CD4-positive, alpha-beta T cell (primary cell): ENCODE results near the gene GPR35. TPM values are rescaled to one million over a fixed set of nuclear protein-coding genes. Genes with fewer than 3 reads are reported as not detected.
A peak's percentile ranks its signal among the peaks of the same experiment; 100 is the strongest.

Experiments used
- ATAC-seq: fragments of 200-7000 bp; cut with Tn5 transposase; one replicate; pipeline ENCODE4 v1.10.0; 2022; ENCODE audit warnings: mild to moderate bottlenecking; ENCODE audit not compliant: poor library complexity
- CTCF ChIA-PET: fragments of 350-600 bp; sonication (Branson Sonifier 250); formaldehyde crosslinking; loops from one replicate; lab custom pipeline; 2021; ENCODE audit warnings: antibody characterized with exemption, inconsistent platforms; lab: Charles Lee
- POLR2A ChIA-PET: fragments of 350-600 bp; sonication (Branson Sonifier 250); formaldehyde crosslinking; loops from one replicate; lab custom pipeline; 2021; ENCODE audit warnings: antibody characterized with exemption, inconsistent platforms; lab: Charles Lee
- DNase-seq, 14 experiments: peaks; one replicate each; pipeline ENCODE4 v3.0.0-alpha.2; 2013 to 2020; ENCODE audit warnings: mixed read lengths in 2 of 14
- H3K27ac ChIP-seq, 2 donors: one replicate each; pipeline versions ENCODE4 v1.5.1 to v1.7.0; 2013; ENCODE audit warnings: low read length in 2 of 2, low read depth in 1 of 2, mild to moderate bottlenecking in 1 of 2
- H3K27me3 ChIP-seq, 2 experiments: 1 replicate in 1 of 2; 2 replicates in 1 of 2; pipeline versions ENCODE4 v1.6.1 to v1.7.0; 2013; ENCODE audit warnings: low read length in 2 of 2, control low read depth in 1 of 2, mild to moderate bottlenecking in 1 of 2, moderate library complexity in 1 of 2; ENCODE audit not compliant: insufficient read depth in 2 of 2, control insufficient read depth in 1 of 2
- H3K36me3 ChIP-seq: one replicate; pipeline ENCODE4 v1.6.1; 2013; ENCODE audit warnings: low read length, control low read depth; ENCODE audit not compliant: insufficient read depth
- H3K4me1 ChIP-seq: one replicate; pipeline ENCODE4 v1.6.1; 2013; ENCODE audit warnings: low read length, control low read depth; ENCODE audit not compliant: insufficient read depth
- H3K4me3 ChIP-seq: one replicate; pipeline ENCODE4 v1.5.1; 2013; ENCODE audit warnings: mild to moderate bottlenecking, low read length, moderate library complexity
- H3K9me3 ChIP-seq, 2 experiments: 1 replicate in 1 of 2; 2 replicates in 1 of 2; pipeline versions ENCODE4 v1.6.1 to v1.7.0; 2013; ENCODE audit warnings: low read length in 2 of 2, mild to moderate bottlenecking in 2 of 2, control low read depth in 1 of 2, moderate library complexity in 1 of 2; ENCODE audit not compliant: control insufficient read depth in 1 of 2, insufficient read depth in 1 of 2
- H3K27ac Mint-ChIP-seq: one replicate; pipeline ENCODE4 v1.8.0; 2020; ENCODE audit warnings: mixed read lengths
- H3K27me3 Mint-ChIP-seq: one replicate; pipeline ENCODE4 v1.8.0; 2021; ENCODE audit warnings: mixed read lengths
- H3K36me3 Mint-ChIP-seq: one replicate; pipeline ENCODE4 v1.8.0; 2021; ENCODE audit warnings: low read depth, mixed read lengths
- H3K4me1 Mint-ChIP-seq: one replicate; pipeline ENCODE4 v1.8.0; 2021; ENCODE audit warnings: low read depth, mixed read lengths
- H3K4me3 Mint-ChIP-seq: one replicate; pipeline ENCODE4 v1.8.0; 2020; ENCODE audit warnings: mild to moderate bottlenecking, mixed read lengths
- H3K9me3 Mint-ChIP-seq: one replicate; pipeline ENCODE4 v1.8.0; 2020; ENCODE audit warnings: mixed read lengths
- intact Hi-C, 2 experiments: fragments of 100-400 bp; cut with DNase I in 1 of 2; cut with micrococcal nuclease in 1 of 2; formaldehyde crosslinking; loops; one replicate each; pipeline versions ENCODE4 v1.15.1 to v1.9.0; 2023 to 2025; cut with DNase I, micrococcal nuclease
- total RNA-seq, 174 experiments: library from RNA in 2 of 174; stranded (reverse) in 2 of 174; gene quantifications; one replicate each; pipeline ENCODE4 v1.2.3 and lab custom pipeline; 2021 to 2026
- TF ChIP-seq, protein P1 (sequence below): fragments of 200-600 bp; IDR thresholded peaks from one replicate; pipeline ENCODE4 v1.8.0; 2022; ENCODE audit warnings: antibody characterized with exemption, mild to moderate bottlenecking

The GPR35 gene
- total RNA-seq, 2 experiments from 2014 or later, result 7.1 to 7.2 TPM

DNA sequence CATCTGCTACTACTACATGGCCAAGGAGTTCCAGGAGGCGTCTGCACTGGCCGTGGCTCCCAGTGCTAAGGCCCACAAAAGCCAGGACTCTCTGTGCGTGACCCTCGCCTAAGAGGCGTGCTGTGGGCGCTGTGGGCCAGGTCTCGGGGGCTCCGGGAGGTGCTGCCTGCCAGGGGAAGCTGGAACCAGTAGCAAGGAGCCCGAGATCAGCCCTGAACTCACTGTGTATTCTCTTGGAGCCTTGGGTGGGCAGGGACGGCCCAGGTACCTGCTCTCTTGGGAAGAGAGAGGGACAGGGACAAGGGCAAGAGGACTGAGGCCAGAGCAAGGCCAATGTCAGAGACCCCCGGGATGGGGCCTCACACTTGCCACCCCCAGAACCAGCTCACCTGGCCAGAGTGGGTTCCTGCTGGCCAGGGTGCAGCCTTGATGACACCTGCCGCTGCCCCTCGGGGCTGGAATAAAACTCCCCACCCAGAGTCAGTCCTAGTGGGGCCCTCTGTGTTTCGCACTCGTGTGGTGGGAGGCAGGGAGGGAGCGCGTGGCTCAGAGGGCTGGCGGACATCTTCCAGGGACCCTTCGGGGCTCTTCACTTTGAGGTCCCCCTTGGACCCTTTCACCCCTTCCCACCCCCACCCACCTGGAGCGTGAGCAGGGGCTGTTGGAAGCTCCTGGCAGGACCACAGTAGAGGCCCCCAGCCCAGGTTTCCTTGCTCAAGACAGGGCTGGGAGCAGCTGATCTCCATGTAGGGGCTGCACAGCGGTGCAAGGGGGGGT, 5.7 kb downstream of the GPR35 start:
- Mint-ChIP-seq H3K27ac (no peak overlapping the region), H3K9me3 (peaks cover 6% of the 10 kb centered on the region), H3K27me3 (no peaks in the 10 kb centered on the region), H3K4me1 (peaks cover 10% of the 10 kb centered on the region), H3K4me3 (no peak overlapping the region), H3K36me3 (no peaks in the 10 kb centered on the region)
- H3K9me3 ChIP-seq, result peaks cover 0 to 26% of the 10 kb centered on the region in 2 experiments
- H3K4me3 ChIP-seq, result no peak overlapping the region
- peaks cover 8% of the 10 kb centered on the region for H3K36me3 ChIP-seq
- ChIA-PET POLR2A (no interaction called here), CTCF (no interaction called here)
- intact Hi-C loops, result no loop called here
- no peak for ATAC-seq
- no peaks in the 10 kb centered on the region for H3K27me3 ChIP-seq
- peak in 2 of 14 experiments; percentile 13 to 22 for DNase-seq
- no peak overlapping the region for H3K27ac ChIP-seq
- H3K4me1 ChIP-seq, result peaks cover 43% of the 10 kb centered on the region
- TF ChIP-seq, protein P1, sequence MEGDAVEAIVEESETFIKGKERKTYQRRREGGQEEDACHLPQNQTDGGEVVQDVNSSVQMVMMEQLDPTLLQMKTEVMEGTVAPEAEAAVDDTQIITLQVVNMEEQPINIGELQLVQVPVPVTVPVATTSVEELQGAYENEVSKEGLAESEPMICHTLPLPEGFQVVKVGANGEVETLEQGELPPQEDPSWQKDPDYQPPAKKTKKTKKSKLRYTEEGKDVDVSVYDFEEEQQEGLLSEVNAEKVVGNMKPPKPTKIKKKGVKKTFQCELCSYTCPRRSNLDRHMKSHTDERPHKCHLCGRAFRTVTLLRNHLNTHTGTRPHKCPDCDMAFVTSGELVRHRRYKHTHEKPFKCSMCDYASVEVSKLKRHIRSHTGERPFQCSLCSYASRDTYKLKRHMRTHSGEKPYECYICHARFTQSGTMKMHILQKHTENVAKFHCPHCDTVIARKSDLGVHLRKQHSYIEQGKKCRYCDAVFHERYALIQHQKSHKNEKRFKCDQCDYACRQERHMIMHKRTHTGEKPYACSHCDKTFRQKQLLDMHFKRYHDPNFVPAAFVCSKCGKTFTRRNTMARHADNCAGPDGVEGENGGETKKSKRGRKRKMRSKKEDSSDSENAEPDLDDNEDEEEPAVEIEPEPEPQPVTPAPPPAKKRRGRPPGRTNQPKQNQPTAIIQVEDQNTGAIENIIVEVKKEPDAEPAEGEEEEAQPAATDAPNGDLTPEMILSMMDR, result no peak

DNA sequence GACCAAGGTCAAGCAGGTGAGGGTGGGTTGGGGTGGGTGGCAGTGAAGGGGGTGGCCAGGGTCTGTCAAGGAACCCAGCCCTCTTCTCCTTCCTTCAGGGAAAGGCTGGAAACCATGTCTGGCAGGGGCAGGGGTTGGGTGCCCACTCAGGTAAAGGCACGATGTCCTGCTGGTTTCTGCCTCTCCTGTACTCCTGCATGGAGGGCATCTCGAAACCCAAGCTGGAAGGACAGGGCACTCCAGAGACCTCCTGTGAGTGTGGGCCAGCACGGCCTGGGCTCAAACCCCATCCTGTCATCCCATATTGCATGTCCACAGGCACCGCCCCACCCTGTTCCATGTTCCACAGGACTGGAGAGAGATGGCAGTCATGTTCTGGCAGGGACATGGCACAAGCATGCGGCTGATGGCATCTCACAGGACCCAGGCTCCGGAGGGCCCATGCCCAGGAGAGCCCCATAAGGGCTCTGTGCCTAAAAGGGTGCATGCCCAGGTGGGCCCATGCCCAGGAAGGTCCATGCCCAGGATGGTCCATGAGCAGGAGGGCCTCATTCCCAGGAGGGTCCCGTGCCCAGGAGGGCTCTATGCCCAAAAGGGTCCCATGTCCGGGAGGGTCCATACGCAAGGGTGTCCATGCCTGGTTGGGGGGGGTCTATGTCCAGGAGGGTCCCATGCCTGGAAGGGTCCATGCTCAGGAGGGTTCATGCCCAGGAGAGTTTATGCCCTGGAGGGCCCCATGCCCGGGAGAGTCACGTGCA, 6.4 kb downstream of the GPR35 start:
- TF ChIP-seq, protein P1, result no peak
- no peaks in the 10 kb centered on the region for H3K27me3 Mint-ChIP-seq
- H3K27me3 ChIP-seq, result no peaks in the 10 kb centered on the region
- no peaks in the 10 kb centered on the region for H3K36me3 Mint-ChIP-seq
- ATAC-seq (no peak), DNase-seq (peak in 1 of 14 experiments; percentile 28)
- peaks cover 35% of the 10 kb centered on the region for H3K4me1 ChIP-seq
- H3K9me3 ChIP-seq, result peaks cover 0 to 30% of the 10 kb centered on the region in 2 experiments
- POLR2A ChIA-PET, result no interaction called here
- intact Hi-C loops, result no loop called here
- CTCF ChIA-PET, result no interaction called here
- H3K36me3 ChIP-seq, result peaks cover 8% of the 10 kb centered on the region
- no peak overlapping the region for H3K4me3 Mint-ChIP-seq
- H3K27ac Mint-ChIP-seq, result no peak overlapping the region
- peaks cover 6% of the 10 kb centered on the region for H3K9me3 Mint-ChIP-seq
- H3K4me3 ChIP-seq, result no peak overlapping the region
- H3K4me1 Mint-ChIP-seq, result peaks cover 5% of the 10 kb centered on the region
- no peak overlapping the region for H3K27ac ChIP-seq

DNA sequence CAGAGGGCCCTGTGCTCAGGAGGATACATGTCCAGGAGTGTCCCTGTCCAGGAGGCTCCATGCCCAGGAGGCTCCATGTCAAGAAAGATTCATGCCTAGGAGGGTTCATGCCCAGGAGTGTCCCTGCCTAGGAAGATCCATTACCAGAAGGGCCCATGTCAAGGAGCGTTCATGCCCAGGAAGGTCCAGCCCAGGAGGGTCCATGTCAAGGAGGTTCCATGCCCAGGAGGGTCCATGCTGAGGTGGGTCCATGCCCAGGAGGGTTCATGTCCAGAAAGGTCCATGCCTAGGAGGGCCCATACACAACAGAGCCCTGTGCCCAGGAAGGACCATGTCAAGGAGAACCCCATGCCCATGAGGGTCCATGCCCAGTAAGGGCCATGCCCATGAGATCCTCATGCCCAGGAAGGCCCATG, 7.0 kb downstream of the GPR35 start:
- ATAC-seq, result no peak
- Histone ChIP-seq H3K4me1 (peaks cover 29% of the 10 kb centered on the region), H3K27ac (no peak overlapping the region), H3K27me3 (no peaks in the 10 kb centered on the region), H3K9me3 (peaks cover 0 to 30% of the 10 kb centered on the region in 2 experiments), H3K36me3 (peaks cover 8% of the 10 kb centered on the region), H3K4me3 (no peak overlapping the region)
- ChIA-PET CTCF (no interaction called here), POLR2A (no interaction called here)
- no peaks in the 10 kb centered on the region for H3K27me3 Mint-ChIP-seq
- H3K27ac Mint-ChIP-seq, result no peak overlapping the region
- H3K9me3 Mint-ChIP-seq, result peaks cover 6% of the 10 kb centered on the region
- intact Hi-C loops, result no loop called here
- H3K36me3 Mint-ChIP-seq, result no peaks in the 10 kb centered on the region
- no peaks in the 10 kb centered on the region for H3K4me1 Mint-ChIP-seq
- TF ChIP-seq, protein P1, result no peak
- DNase-seq, result peak in 2 of 14 experiments; percentile 8 to 14
- no peak overlapping the region for H3K4me3 Mint-ChIP-seq
